MM.1S (cell line): ENCODE results near the gene NLGN1.

ENCODE experiments used
- EZH2 ChIP-seq: fragments of 300-600 bp; sonication (generic); optimal IDR thresholded peaks from 2 replicates; pipeline ENCODE3; 2017; ENCODE audit warnings: low read depth, mild to moderate bottlenecking, antibody characterized with exemption, low read length, mixed read lengths
- EZH2phosphoT487 ChIP-seq: fragments of 300-600 bp; sonication (generic); IDR thresholded peaks from 2 replicates; pipeline ENCODE4 v1.6.1; 2018; ENCODE audit warnings: antibody characterized with exemption, low read length
- TF ChIP-seq, protein P1 (sequence below): fragments of 300-600 bp; sonication (generic); IDR thresholded peaks from 2 replicates; pipeline ENCODE4 v1.5.1; 2016; ENCODE audit warnings: antibody characterized with exemption, low read length, mixed read lengths

DNA sequence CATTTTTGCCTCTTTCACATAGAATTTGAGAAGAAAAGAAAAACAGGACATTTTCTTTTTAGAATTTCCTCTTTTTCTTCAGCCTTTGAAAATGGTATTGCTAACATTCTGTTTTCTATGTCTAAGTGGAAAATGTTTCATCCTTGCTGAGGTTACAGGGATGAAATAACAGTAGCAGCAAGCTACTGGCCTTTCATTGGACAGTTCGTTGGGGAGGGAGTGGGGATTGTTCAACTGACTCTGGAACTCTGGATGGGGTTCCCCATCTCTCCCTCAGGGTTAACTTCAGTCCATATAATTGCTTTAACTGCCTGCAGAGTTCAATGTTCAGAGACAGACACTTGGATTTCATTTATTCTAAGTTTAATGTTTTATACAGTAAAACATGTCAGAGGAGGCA, 346.0 kb downstream of the NLGN1 start:
- no peak for TF ChIP-seq EZH2
- TF ChIP-seq, protein P1, sequence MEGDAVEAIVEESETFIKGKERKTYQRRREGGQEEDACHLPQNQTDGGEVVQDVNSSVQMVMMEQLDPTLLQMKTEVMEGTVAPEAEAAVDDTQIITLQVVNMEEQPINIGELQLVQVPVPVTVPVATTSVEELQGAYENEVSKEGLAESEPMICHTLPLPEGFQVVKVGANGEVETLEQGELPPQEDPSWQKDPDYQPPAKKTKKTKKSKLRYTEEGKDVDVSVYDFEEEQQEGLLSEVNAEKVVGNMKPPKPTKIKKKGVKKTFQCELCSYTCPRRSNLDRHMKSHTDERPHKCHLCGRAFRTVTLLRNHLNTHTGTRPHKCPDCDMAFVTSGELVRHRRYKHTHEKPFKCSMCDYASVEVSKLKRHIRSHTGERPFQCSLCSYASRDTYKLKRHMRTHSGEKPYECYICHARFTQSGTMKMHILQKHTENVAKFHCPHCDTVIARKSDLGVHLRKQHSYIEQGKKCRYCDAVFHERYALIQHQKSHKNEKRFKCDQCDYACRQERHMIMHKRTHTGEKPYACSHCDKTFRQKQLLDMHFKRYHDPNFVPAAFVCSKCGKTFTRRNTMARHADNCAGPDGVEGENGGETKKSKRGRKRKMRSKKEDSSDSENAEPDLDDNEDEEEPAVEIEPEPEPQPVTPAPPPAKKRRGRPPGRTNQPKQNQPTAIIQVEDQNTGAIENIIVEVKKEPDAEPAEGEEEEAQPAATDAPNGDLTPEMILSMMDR, result no peak
- TF ChIP-seq EZH2phosphoT487, result no peak
